ENCODE results near the gene CEP192.

The CEP192 gene, protein sequence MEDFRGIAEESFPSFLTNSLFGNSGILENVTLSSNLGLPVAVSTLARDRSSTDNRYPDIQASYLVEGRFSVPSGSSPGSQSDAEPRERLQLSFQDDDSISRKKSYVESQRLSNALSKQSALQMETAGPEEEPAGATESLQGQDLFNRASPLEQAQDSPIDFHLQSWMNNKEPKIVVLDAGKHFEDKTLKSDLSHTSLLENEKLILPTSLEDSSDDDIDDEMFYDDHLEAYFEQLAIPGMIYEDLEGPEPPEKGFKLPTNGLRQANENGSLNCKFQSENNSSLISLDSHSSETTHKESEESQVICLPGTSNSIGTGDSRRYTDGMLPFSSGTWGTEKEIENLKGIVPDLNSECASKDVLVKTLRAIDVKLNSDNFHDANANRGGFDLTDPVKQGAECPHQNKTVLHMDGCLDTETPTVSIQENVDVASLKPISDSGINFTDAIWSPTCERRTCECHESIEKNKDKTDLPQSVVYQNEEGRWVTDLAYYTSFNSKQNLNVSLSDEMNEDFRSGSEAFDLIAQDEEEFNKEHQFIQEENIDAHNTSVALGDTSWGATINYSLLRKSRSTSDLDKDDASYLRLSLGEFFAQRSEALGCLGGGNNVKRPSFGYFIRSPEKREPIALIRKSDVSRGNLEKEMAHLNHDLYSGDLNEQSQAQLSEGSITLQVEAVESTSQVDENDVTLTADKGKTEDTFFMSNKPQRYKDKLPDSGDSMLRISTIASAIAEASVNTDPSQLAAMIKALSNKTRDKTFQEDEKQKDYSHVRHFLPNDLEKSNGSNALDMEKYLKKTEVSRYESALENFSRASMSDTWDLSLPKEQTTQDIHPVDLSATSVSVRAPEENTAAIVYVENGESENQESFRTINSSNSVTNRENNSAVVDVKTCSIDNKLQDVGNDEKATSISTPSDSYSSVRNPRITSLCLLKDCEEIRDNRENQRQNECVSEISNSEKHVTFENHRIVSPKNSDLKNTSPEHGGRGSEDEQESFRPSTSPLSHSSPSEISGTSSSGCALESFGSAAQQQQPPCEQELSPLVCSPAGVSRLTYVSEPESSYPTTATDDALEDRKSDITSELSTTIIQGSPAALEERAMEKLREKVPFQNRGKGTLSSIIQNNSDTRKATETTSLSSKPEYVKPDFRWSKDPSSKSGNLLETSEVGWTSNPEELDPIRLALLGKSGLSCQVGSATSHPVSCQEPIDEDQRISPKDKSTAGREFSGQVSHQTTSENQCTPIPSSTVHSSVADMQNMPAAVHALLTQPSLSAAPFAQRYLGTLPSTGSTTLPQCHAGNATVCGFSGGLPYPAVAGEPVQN (N-terminal part only)

DNA sequence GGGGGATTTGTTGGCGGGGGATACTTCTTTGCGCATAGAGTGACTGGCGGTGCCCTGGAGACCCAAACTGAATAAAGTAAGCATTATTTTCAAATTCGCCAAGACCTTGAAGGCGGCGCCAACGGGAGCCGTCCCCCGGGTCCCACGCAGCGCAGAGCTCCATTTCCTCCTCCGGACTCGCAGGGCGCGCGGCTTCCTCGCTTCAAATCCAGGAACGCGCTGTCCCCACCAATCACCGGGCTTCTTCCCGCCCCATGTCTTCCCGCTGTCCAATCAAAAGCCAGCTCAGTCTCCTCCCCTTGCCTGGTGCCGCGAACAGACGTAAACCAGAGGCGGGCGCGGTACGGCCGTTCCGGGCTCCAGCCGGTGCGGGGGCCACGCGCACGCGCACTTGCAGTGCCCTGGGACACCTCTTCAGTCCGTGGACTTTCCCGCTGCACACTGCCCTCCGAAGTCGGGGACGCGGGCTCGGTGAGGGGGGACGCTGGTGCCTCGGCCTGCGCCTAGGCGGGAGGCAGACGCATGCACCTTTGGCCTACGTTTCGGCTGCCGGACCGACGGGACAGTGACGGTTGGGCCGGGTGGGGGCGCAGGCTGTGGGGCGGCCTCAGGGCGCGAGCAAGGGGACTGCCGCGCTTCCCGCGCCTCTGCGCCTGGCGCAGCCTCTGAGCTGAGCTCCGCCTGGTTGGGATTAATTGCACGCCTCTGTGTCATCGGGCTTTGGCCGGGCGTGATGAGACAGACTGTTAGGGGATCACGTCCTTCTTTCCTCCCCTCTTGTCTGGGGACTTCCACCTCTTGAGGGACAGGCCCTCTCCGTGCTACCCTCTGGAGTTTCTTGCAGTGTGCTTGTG lies at the start of gene CEP192:
Gene CEP192, plus strand, starts transcription at position 396 of the 854 bp plus-strand sequence. CDS start 8,063 bp downstream, outside the sequence.
- peaks cover 15% of the 10 kb centered on the region for H3K36me3 Mint-ChIP-seq (ENCODE audit: low read depth)
- H3K27ac Mint-ChIP-seq: peak within 1 kb of the TSS; percentile 89
- H3K4me1 Mint-ChIP-seq: peaks cover 20% of the 10 kb centered on the region
- peak within 1 kb of the TSS; percentile 89 for H3K4me3 Mint-ChIP-seq
- ATAC-seq: peak; percentile 90
- no peaks in the 10 kb centered on the region for H3K9me3 Mint-ChIP-seq
- peaks cover 3% of the 10 kb centered on the region for H3K27me3 Mint-ChIP-seq
- peak; percentile 96 for DNase-seq

DNA sequence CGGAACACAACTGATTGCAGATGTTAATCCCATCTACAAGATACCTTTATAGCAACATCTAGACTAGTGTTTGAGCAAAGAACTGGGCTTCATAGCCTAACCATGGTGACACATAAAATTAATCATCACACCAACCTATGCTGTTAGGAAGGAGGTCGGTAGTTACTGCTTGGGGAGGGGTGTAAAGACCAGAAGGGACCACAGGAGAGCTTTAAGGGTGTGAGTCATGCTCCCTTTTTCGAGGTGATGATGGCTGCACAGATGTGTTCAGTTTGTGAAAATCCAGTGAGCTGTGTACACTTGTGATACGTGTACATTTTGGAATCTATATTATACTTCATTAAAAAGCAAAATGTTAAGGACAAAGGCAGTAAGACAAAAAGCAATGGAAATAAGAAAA lies 47.9 kb upstream of the CEP192 start:
- ATAC-seq: no peak
- no peak overlapping the region for H3K4me3 Mint-ChIP-seq
- H3K36me3 Mint-ChIP-seq (ENCODE audit: low read depth): peaks cover 9% of the 10 kb centered on the region
- no peak for DNase-seq
- H3K4me1 Mint-ChIP-seq: peaks cover 26% of the 10 kb centered on the region
- no peaks in the 10 kb centered on the region for H3K27me3 Mint-ChIP-seq
- H3K27ac Mint-ChIP-seq: no peak overlapping the region
- H3K9me3 Mint-ChIP-seq: no peaks in the 10 kb centered on the region

DNA sequence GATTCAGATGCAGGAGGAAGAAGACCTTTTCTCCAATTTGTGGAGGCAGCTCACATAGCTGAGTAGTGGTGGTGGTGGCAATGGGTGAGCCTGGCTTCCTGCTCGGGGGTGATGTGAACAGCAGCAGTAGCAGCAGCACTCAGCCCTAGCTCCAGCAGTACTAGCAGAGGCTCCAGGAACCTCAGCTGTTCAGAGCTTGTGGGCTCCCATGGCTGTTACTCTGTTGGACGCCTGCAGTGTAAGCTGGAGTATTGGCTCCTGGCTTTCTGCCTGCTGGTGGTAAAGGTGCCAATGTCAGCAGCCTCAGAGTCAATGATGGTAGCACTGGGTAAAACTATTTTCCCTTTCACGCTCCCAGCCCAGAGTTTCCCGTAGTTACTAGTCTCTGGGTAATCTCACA lies 46.5 kb upstream of the CEP192 start:
- DNase-seq (no peak), ATAC-seq (no peak)
- Mint-ChIP-seq H3K27me3 (no peaks in the 10 kb centered on the region), H3K36me3 (ENCODE audit: low read depth) (peaks cover 20% of the 10 kb centered on the region), H3K4me1 (peaks cover 34% of the 10 kb centered on the region), H3K4me3 (no peak overlapping the region), H3K9me3 (no peaks in the 10 kb centered on the region), H3K27ac (no peak overlapping the region)

DNA sequence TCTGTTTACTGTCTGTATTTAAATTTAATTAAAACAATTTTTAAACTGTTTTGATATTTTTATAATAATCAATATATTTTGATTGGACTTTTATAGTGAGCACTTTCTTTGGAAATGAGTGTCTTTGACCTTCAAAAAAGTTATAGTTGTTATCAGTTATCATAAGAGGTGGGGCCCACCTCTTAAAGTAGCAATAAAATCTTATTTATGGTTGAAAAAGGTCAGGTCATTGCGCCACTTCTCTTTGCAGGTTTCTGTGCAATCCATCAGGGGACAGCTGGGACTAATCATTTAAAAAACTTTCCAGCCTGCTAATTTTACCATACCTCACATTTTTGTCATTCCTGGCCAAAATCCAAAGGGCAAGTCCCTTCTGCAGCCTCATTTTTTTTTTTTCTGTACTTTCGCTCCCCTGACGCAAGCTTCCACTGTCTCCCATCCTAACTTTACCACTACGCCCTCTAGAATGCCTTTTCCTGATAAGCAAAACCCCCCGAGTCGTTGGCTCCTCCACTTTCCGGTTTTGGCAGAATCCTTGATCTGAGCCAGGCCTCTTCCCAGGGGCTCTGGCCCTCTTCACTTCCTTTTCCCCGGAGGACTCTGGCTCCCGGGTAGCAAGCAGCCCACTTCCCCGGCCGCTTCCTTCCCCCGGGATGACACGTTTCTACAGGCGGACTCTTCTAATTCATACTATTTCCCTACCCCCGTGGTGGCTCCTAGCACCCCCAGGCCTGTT lies 44.4 kb upstream of the CEP192 start:
- peak overlapping the region; percentile 95 for H3K27ac Mint-ChIP-seq
- no peaks in the 10 kb centered on the region for H3K27me3 Mint-ChIP-seq
- H3K4me1 Mint-ChIP-seq: peaks cover 52% of the 10 kb centered on the region
- ATAC-seq (no peak), DNase-seq (peak; percentile 27)
- H3K9me3 Mint-ChIP-seq: no peaks in the 10 kb centered on the region
- H3K36me3 Mint-ChIP-seq (ENCODE audit: low read depth): peaks cover 34% of the 10 kb centered on the region
- peak overlapping the region; percentile 97 for H3K4me3 Mint-ChIP-seq

DNA sequence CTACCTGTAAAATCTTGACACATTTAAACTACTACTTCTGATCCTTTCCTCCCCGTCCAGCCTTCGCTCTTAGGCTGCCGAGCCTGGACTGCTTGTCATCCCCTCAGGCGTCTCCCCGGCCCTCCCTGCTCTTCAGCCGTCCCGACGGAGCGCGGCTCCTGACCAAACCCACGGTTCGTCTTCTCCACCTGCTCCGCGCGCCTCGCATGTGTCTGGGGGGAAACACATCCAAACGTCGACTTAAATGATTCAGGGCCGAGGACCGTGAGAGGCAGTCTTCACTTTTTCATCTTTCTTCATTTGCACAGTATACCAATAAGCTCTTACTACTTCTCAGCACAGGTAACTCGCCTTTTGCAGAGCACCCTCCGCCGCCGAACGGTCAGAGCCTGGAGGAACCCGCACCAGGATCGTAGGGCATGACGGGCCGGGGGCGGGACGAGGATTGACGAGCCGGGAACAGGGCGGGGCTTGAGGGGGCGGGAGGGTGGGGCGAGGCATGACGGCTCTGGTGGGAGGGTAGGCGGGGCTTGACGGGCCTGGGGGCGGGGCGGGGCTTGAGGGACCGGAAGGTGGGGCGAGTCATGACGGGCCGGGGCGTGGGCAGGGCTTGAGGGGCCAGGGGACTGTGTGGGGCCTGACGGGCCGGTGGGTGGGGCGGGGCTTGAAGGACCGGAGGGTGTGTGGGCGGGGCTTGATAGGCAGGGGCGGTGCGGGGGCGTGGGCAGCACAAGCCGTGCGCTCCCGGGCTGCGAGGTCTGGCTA lies 43.7 kb upstream of the CEP192 start, which contains the start of gene SEH1L:
Gene SEH1L, plus strand, starts transcription at position 727 of the 765 bp plus-strand sequence. CDS start 111 bp downstream, outside the sequence.
- H3K4me3 Mint-ChIP-seq: peak within 1 kb of the TSS; percentile 97
- H3K27ac Mint-ChIP-seq: peak within 1 kb of the TSS; percentile 97
- H3K4me1 Mint-ChIP-seq: peaks cover 53% of the 10 kb centered on the region
- no peaks in the 10 kb centered on the region for H3K9me3 Mint-ChIP-seq
- peak; percentile 80 for ATAC-seq
- H3K27me3 Mint-ChIP-seq: no peaks in the 10 kb centered on the region
- H3K36me3 Mint-ChIP-seq (ENCODE audit: low read depth): peaks cover 36% of the 10 kb centered on the region
- peak; percentile 99 for DNase-seq

DNA sequence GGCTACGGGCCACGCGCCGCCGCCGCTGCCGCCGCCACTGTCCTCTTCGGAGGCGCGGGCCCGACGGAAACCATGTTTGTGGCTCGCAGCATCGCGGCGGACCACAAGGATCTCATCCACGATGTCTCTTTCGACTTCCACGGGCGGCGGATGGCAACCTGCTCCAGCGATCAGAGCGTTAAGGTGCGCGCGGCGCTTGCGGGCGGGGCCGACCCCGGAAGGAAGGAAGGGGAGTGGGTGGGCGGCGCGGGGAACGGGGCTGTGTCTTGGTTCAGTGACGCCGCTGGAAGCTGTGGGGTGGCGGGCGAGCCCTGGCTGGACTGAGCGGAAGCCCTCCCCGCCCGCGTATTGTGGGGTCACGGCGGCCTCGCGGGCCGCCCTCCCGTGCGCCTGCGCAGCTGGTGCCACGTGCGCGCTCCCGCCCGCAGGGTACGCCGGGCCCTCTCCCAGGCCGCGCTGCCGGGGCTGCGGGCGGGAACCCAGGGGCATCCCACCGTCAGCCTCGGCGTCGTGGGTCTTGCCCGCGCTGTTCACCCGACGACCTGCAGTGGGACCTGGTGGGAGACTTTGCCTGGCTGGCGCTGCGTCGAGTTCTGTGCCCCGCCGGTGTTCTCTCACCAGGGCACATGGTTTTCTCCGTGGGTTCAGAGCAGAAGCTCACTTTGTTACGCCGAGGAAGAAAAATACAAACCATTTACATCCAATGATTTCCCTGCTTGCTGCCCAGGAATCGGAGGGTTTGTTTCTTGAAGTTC lies 42.9 kb upstream of the CEP192 start:
- peaks cover 54% of the 10 kb centered on the region for H3K4me1 Mint-ChIP-seq
- ATAC-seq (peak; percentile 91), DNase-seq (peak; percentile 98)
- peak overlapping the region; percentile 97 for H3K4me3 Mint-ChIP-seq
- H3K27me3 Mint-ChIP-seq: no peaks in the 10 kb centered on the region
- no peaks in the 10 kb centered on the region for H3K9me3 Mint-ChIP-seq
- peak overlapping the region; percentile 97 for H3K27ac Mint-ChIP-seq
- peaks cover 41% of the 10 kb centered on the region for H3K36me3 Mint-ChIP-seq (ENCODE audit: low read depth)

DNA sequence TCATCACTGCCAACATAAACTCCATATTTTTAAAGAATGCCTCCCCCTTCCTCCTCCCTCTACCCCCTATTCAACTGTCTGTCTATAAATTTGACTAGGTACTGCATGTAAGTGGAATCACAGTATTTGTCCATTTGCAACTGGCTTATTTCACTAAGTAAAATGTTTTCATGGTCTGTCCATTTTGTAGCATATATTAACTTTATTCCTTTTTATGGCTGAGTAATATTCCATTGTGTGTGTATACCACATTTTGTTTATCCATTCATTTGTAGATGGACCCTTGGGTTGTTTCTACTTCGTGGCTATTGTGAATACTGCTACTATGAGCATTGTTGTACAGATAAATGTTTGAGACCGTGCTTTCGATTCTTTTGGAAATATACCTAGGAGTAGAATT lies 32.7 kb upstream of the CEP192 start:
- H3K4me3 Mint-ChIP-seq: no peak overlapping the region
- no peak for ATAC-seq
- H3K36me3 Mint-ChIP-seq (ENCODE audit: low read depth): peaks cover 53% of the 10 kb centered on the region
- H3K4me1 Mint-ChIP-seq: peaks cover 3% of the 10 kb centered on the region
- H3K27ac Mint-ChIP-seq: no peak overlapping the region
- no peaks in the 10 kb centered on the region for H3K27me3 Mint-ChIP-seq
- no peak for DNase-seq
- no peaks in the 10 kb centered on the region for H3K9me3 Mint-ChIP-seq

DNA sequence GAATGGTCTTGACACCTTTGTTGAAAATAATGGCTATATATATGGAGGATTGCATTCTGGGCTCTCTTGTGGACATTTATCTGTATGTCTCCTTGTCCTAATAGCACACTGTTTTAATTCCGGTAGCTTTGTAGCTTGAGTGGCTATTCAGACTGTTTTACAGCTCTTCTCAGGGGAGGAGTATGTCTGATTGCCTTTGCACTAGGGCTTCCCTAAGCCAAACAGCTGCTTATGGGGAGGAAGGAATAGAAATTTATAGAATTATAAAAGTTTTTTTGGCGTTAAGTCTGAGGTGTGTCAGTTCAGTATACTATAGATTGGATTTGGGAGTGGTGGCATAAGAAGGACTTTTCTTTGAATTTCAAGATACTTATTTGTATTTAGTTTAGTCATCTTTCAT lies 30.8 kb upstream of the CEP192 start:
- Mint-ChIP-seq H3K4me3 (no peak overlapping the region), H3K9me3 (no peaks in the 10 kb centered on the region), H3K4me1 (peaks cover 1% of the 10 kb centered on the region), H3K36me3 (ENCODE audit: low read depth) (peaks cover 60% of the 10 kb centered on the region), H3K27me3 (no peaks in the 10 kb centered on the region), H3K27ac (no peak overlapping the region)
- no peak for DNase-seq
- no peak for ATAC-seq

DNA sequence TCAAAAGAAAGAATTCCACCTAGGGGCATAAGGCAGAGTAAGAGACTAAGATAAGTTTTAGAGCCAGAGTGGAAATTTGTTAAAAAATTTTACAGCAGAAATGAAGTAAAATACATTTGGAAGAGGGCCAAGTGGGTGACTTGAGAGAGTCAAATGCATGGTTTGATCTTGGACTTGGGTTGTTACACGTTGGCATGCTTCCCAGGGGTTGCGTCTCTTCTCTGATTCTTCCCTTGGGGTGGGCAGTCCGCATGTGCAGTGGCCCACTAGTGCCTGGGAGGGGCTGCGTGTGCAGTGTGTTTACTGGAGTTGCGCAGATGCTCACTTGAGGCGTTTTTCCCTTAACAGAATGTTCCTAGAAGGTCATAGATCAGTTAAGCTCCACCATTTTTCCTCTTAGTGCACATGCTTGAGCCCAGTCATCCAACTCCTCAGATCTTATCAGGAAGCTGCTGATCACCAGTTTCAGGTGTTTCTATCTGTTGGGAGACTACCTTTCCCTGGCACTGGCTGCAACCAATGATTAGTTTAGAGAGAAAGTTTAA lies 30.2 kb upstream of the CEP192 start:
- ATAC-seq (no peak), DNase-seq (no peak)
- peaks cover 1% of the 10 kb centered on the region for H3K4me1 Mint-ChIP-seq
- H3K27ac Mint-ChIP-seq: no peak overlapping the region
- no peaks in the 10 kb centered on the region for H3K9me3 Mint-ChIP-seq
- no peaks in the 10 kb centered on the region for H3K27me3 Mint-ChIP-seq
- peaks cover 63% of the 10 kb centered on the region for H3K36me3 Mint-ChIP-seq (ENCODE audit: low read depth)
- H3K4me3 Mint-ChIP-seq: no peak overlapping the region

DNA sequence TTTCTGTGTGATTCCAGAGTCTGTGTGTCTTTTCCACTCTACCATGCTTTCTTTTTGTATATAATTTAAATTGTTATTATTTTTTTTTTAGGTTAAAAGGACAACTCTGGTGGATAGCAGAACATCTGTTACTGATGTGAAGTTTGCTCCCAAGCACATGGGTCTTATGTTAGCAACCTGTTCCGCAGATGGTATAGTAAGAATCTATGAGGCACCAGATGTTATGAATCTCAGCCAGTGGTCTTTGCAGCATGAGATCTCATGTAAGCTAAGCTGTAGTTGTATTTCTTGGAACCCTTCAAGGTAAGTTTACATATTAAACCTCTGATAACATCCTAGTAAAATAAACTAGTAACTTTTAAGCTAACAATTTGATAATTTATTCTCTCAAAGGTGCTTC lies 28.1 kb upstream of the CEP192 start:
- no peak overlapping the region for H3K4me3 Mint-ChIP-seq
- DNase-seq: no peak
- H3K27ac Mint-ChIP-seq: no peak overlapping the region
- H3K4me1 Mint-ChIP-seq: peaks cover 3% of the 10 kb centered on the region
- no peak for ATAC-seq
- no peaks in the 10 kb centered on the region for H3K9me3 Mint-ChIP-seq
- H3K27me3 Mint-ChIP-seq: no peaks in the 10 kb centered on the region
- peaks cover 64% of the 10 kb centered on the region for H3K36me3 Mint-ChIP-seq (ENCODE audit: low read depth)

DNA sequence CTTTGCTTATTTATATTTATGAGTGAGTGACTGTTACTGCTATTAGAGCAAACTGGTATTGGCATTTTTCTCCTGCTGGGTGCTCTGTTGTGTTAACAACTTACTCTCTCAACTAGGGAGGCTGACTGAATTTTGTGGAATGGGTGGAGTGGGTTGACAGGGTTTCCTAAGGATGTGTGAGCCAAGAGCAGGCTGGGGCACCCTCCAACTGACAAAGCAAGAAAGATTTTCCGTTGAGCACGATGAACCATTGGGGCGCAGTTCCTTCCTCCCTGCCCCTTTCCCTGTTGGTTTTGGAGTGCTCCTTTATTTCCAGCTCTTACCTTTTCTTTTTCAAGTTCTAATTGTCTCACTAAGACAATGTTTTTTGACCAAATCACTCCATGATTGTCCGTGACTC lies 23.0 kb upstream of the CEP192 start:
- no peaks in the 10 kb centered on the region for H3K9me3 Mint-ChIP-seq

DNA sequence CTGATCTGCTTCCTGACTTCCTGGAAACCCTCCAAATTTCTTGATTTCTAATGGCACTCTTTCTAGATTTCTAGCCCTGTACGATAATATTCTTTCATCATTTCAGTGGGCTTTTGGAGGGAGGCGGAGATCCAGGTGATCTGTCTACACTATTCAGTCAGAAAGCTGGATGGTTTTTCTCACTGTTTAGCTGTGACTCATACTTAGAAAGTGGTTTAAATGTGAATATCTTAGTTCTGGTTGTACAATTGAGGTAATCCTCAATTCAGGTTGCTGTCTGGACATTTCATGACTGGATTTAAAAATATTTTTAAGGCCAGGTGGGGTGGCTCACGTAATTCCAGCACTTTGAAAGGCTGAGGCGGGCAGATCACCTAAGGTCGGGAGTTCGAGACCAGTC lies 22.5 kb upstream of the CEP192 start:
- Mint-ChIP-seq H3K4me1 (peaks cover 21% of the 10 kb centered on the region), H3K9me3 (no peaks in the 10 kb centered on the region), H3K36me3 (ENCODE audit: low read depth) (peaks cover 66% of the 10 kb centered on the region), H3K4me3 (no peak overlapping the region), H3K27me3 (no peaks in the 10 kb centered on the region), H3K27ac (no peak overlapping the region)
- ATAC-seq: peak; percentile 57
- no peak for DNase-seq

More for the DNA sequence above, 23.0 kb upstream of the CEP192 start:
- Mint-ChIP-seq H3K4me1 (peaks cover 16% of the 10 kb centered on the region), H3K27me3 (no peaks in the 10 kb centered on the region), H3K36me3 (ENCODE audit: low read depth) (peaks cover 70% of the 10 kb centered on the region), H3K4me3 (no peak overlapping the region), H3K27ac (no peak overlapping the region)
- ATAC-seq (no peak), DNase-seq (no peak)

Data from activated naive CD8-positive, alpha-beta T cell treated with anti-CD3 and anti-CD28 coated beads, Interleukin-2, amount 50 U/mL, for 24 hours (primary cell).